NCI-H128 (cell line): ENCODE measurements around the gene LEMD2.

ENCODE experiments used
- DNase-seq: peaks from one replicate; lab custom pipeline; 2025; ENCODE audit not compliant: unreplicated experiment; lab: John Stamatoyannopoulos, UW

LEMD2 gene

DNA sequence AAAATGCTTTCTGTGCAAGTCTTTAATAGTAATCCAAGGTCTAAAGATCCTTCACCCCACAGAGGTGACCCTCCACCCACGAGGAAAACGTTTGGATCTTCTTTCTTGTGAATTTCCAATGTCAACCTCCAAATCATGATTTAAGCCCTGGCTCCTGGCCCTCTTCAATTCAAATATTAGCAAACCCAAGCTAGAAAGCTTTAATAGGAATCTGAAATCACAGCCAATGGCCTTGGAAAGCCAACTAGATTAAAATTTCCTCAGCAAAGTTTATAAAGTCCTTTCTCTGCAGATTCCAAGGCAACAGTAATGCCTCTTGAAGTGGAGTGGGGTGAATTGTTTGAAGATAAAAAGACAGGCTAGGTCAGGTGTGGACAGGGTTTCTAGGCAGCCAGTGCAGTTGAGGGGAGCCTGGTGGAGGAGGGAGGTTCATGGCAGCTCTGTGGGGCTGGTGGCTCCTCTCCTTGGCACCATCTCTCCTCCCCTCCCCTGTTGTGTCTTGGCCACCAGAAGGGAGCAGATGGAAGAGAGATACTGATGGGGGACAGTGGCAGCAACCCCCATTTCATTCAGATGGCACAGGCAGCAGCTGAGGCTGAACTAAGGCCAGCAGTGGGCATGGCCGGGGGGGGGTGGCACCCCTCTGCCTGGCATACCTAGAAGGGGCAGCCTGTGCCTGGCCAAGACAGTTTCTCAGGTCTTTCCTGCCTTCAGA lies 65.4 kb downstream of the LEMD2 start:
- no peak for DNase-seq

DNA sequence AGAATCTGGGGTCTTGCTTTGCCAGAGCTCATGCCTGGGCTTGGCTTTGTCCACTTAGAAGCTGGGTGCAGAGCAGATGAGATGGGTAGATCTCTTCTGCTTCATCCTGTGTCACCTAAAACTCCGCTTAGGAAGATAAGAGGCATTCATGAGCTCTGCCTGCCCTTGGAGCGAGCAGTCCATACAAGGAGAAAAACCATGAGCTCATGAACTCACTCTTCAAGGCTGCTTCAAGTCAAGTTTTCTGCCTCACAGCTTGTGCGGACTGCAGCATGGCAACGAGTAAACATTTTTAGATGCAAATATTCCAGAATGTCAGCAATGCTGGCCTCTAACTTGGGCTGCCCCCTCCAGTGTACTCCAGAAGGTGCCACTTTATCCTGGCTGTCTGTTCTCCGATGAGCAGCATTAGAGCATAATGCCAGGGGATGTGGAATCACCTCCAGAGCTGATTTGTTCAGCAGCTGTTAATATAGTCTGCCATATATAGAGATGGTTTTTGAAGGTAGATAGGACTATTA lies 66.8 kb downstream of the LEMD2 start:
- no peak for DNase-seq

DNA sequence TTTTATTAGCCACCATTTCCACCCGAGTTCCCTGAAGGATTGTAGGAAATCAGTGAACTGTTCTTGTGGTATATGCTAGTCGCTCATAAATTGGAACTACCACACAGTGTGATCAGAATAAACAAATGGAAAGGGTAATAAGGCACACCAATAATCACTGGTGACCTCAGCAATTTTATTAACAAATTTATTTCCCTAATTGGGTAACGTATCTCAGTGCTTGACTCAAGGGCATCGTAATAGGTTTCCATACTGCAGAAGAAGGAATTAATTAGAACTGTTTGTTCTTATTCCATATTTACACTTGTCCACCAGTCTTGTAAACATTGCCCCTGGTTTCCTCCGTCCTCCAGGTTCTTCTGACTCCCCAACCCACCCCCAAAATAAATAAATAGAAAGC lies 67.4 kb downstream of the LEMD2 start:
- DNase-seq: no peak
